ENCODE measurements around the gene TBX10.
"Not testable (repeated sequence)": the region's sequence is repeated elsewhere in the genome, so short reads cannot be mapped to it uniquely, and the experiment has no call there.

Gene TBX10

GRCh38 chr11:67631411-67631810, 8.2 kb downstream of the TBX10 start:
- DNase-seq (ENCODE audit: low read depth), result no peak

- DNase-seq (ENCODE audit: low read depth), result no peak
Measured at GRCh38 chr11:67630943-67631331, 8.6 kb downstream of the TBX10 start.

- DNase-seq (ENCODE audit: low read depth), result peak; percentile 91
Measured at GRCh38 chr11:67630228-67630942, 9.2 kb downstream of the TBX10 start.

GRCh38 chr11:67629386-67630227, 10.0 kb downstream of the TBX10 start, which contains the start of gene NUDT8:
NUDT8 (minus strand) TSS chr11:67629937; CDS start chr11:67629911, 26 bp downstream.
- peak; percentile 71 for DNase-seq (ENCODE audit: low read depth)

- DNase-seq (ENCODE audit: low read depth), result no peak
Measured at GRCh38 chr11:67628710-67629385, 10.7 kb downstream of the TBX10 start.

GRCh38 chr11:67627812-67628624, 11.5 kb downstream of the TBX10 start:
- no peak for DNase-seq (ENCODE audit: low read depth)

- DNase-seq (ENCODE audit: low read depth), result no peak
Measured at GRCh38 chr11:67627441-67627811, 12.1 kb downstream of the TBX10 start.

GRCh38 chr11:67626970-67627369, 12.6 kb downstream of the TBX10 start:
- no peak for DNase-seq (ENCODE audit: low read depth)

GRCh38 chr11:67626131-67626833, 13.3 kb downstream of the TBX10 start:
- DNase-seq (ENCODE audit: low read depth), result not testable (repeated sequence)

- not testable (repeated sequence) for DNase-seq (ENCODE audit: low read depth)
Measured at GRCh38 chr11:67623795-67624194, 15.8 kb downstream of the TBX10 start.

- DNase-seq (ENCODE audit: low read depth), result not testable (repeated sequence)
Measured at GRCh38 chr11:67622905-67623304, 16.7 kb downstream of the TBX10 start.

- DNase-seq (ENCODE audit: low read depth), result not testable (repeated sequence)
Measured at GRCh38 chr11:67621928-67622327, 17.6 kb downstream of the TBX10 start.

- not testable (repeated sequence) for DNase-seq (ENCODE audit: low read depth)
Measured at GRCh38 chr11:67620621-67621020, 18.9 kb downstream of the TBX10 start.

- not testable (repeated sequence) for DNase-seq (ENCODE audit: low read depth)
Measured at GRCh38 chr11:67619683-67620618, 19.6 kb downstream of the TBX10 start.

- DNase-seq (ENCODE audit: low read depth), result not testable (repeated sequence)
Measured at GRCh38 chr11:67618901-67619659, 20.5 kb downstream of the TBX10 start.

- DNase-seq (ENCODE audit: low read depth), result no peak
Measured at GRCh38 chr11:67617243-67617953, 22.2 kb downstream of the TBX10 start.

GRCh38 chr11:67616431-67617242, 22.9 kb downstream of the TBX10 start:
- DNase-seq (ENCODE audit: low read depth), result no peak

All from T-helper 22 cell (primary cell).